Measurements from ENCODE around the gene ALX3.
"Not testable (repeated sequence)": the region's sequence is repeated elsewhere in the genome, so short reads cannot be mapped to it uniquely, and the experiment has no call there.

The ALX3 gene

DNA sequence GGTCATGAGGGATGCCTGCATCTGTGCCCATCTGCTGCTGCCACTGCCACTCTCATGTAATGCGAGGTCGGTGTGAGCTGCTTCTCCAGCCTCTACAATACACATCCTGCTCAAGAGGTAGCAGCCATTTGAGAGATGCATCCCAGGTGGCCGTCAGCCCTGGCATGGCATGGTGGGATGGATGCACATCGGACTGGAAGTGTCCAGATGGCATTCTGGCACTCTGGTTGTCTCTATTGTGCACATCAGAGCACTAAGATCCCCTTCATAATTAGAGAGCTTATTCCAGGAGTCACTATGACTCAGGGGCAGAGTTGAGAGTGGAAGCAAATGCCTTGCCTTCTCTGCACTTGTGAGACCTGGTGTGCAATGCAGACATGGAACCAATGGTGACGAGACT is 32.2 kb downstream of the ALX3 start:
- DNase-seq, result no peak

- no peak for DNase-seq
Measured at GRCh38 chr1:110035236-110035752, 35.2 kb downstream of the ALX3 start.

GRCh38 chr1:110034451-110035235 is 35.8 kb downstream of the ALX3 start, which contains the start of gene STRIP1:
Gene STRIP1, plus strand, starts transcription at chr1:110034624. Its CDS starts 14 bp downstream, at chr1:110034638.
- DNase-seq, result peak; percentile 88

DNA sequence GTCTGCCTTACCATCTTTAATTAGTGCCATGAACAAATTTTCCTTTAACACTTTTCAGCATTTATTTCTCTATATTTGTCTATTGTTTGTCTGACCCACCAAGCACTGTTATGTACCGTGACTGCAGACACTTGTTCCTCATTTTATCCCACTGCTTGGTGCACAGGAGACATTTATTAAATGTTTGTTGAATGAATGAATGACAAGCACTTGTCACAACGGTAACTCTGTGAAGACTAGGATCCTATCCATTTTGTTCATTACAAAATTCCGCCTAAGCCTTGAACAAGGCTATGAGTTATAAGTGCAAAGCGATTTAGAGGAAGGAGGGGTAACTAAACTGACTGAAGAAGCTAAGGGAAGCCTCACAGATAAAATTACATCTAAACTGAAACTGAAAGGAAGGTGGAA is 36.4 kb downstream of the ALX3 start:
- DNase-seq, result no peak

GRCh38 chr1:110033421-110033820 is 37.1 kb downstream of the ALX3 start:
- DNase-seq, result no peak

DNA sequence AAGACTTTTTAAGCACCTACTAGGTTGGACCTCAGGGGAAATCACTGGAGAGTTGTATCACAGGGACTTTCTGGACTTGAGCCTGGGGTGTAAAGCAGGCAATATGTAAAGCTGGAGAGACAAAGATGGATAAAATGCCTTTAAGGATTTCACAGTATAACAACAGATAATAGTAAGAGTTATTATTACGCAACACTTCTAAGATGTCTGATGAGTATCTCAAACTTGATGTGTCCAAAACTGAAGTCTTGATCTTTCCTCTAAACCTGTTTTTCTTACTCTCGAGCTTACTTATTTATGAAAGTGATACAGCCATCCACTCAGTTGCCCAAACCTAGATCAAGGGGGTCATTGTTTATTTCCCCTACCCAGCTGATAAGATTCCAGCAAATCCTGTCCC is 38.1 kb downstream of the ALX3 start:
- DNase-seq, result no peak

- not testable (repeated sequence) for DNase-seq
Measured at GRCh38 chr1:110030687-110031086, 39.8 kb downstream of the ALX3 start.

DNA sequence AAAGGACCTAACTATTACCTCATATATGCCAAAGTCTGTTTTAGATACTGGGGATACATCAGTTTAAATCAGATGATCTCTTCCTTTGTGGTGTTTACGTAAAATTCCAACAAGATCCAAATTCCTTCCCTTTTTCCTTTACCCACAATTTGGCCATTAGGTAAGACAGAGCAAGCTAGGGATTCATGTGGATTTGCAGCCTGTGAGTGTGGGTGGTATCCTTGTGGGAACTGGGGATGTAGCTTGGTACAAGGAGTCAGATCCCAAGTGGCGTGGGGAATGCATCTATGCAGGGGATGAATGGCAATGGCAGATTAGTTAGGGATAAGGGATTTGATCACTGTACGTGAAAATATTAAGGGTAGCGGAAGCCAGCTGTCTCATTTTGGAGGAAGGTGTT is 45.9 kb downstream of the ALX3 start:
- no peak for DNase-seq

DNA sequence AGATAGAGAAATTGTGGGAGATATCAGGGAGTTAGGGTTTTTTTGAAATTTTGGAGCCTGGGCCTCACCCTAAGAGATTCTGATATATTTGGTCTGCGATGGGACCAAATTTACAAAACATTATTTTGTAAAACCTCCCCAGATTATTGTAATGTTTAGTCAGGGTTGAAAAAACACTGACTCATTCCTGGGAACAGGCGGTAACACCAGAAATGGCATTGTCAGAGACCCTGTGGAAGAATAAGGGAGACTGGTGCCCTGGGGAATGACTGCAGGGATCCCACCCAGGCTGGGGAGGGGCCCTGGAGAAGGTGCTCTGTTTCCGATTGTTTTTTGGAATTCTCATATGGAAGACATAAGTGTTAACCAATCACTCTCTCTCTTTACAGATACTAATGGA is 49.2 kb downstream of the ALX3 start:
- no peak for DNase-seq

DNA sequence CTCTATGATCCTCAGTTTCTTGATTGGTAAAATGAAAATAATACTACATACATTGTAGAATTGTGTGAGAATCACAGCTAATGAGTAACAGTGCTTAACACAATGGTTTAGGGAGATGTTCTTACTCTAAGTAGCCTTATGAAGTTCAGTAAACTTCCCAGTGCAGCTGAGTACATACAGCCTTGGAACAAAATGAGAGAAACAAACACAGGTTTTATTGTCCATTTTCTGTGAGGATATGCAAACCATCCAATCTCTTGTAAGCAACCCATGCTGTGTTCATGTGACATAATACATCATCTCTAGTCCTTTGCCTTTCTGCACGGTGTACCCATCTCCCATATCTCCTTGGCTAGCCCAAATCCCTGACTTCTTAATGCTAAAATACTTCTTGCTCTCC is 50.7 kb downstream of the ALX3 start:
- DNase-seq, result no peak

- no peak for DNase-seq
Measured at GRCh38 chr1:110018396-110018795, 52.1 kb downstream of the ALX3 start.

GRCh38 chr1:110017792-110018191 is 52.7 kb downstream of the ALX3 start:
- DNase-seq, result no peak

DNA sequence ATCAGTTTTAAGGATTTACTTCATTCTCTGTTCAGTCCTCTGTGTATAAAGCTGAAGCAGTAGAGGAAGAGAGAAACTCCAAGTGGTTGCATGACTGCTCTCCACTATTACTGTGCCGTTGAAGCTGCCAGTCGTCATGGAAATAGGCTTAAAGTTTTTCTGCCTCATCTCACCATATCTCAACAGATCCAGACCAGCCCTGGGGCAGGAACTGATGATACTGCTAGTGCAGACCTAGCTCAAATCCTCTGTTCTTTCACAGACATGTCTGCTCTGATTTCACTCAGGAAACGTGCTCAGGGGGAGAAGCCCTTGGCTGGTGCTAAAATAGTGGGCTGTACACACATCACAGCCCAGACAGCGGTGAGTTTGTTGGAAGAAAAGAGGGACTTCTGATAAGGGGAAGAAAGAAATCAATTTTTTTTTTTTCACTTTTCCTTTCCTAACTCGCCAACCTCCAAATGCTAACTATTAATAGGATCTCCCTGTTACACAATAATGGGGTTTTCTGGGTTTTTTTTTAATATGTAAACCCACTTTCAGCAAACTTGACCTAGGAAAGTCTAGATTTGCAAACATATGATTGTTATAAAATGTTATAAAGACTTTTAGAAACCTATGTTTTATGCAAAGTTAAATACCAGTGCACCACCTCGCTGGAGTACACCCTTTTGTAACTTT is 58.2 kb downstream of the ALX3 start:
- no peak for DNase-seq

- no peak for DNase-seq
Measured at GRCh38 chr1:110011527-110012041, 58.9 kb downstream of the ALX3 start.

Data from T-helper 9 cell (primary cell).